ENCODE measurements around the gene TMEM151B.

- TF ChIP-seq CTCF (IDR thresholded peaks at IDR 0.05; ENCODE audit: poor library complexity) (no peak), EZH2phosphoT487 (IDR thresholded peaks at IDR 0.05; ENCODE audit: low read depth, severe bottlenecking, unreplicated experiment) (no peak), EZH2 (IDR thresholded peaks at IDR 0.05; ENCODE audit: borderline replicate concordance) (no peak)
These were observed 22.6 kb upstream of the TMEM151B start for GRCh38 chr6:44247338-44248302.
